H1 (cell line): ENCODE results near the gene DHRS9. TPM values are rescaled to one million over a fixed set of nuclear protein-coding genes. Genes with fewer than 3 reads are reported as not detected.

Source experiments
- CHD1 ChIP-seq: IDR thresholded peaks from 2 replicates; pipeline ENCODE4 v1.6.1; 2012; ENCODE audit warnings: low read depth, low read length, improper control_type of control experiment
- SIN3A ChIP-seq, 2 experiments: IDR thresholded peaks in 1 of 2; conservative IDR thresholded peaks in 1 of 2; 2 replicates each; pipeline ENCODE4 v1.6.1; 2011 to 2012; ENCODE audit warnings: low read length in 2 of 2, improper control_type of control experiment in 1 of 2, low read depth in 1 of 2, mild to moderate bottlenecking in 1 of 2
- SP1 ChIP-seq: IDR thresholded peaks from 2 replicates; pipeline ENCODE4 v1.6.1; 2011; ENCODE audit warnings: low read depth, low read length
- polyA plus RNA-seq, 7 experiments: library from polyadenylated mRNA; depleted of rRNA in 3 of 7; stranded (reverse) in 5 of 7; unstranded in 2 of 7; fragments of >200 nt in 5 of 7; fragments of 200-250 nt in 2 of 7; gene quantifications; 1 replicate in 5 of 7; 2 replicates in 1 of 7; 4 replicates in 1 of 7; pipeline versions ENCODE4 v1.2.1 to v1.2.3, GENCODE V29; 2011 to 2013; ENCODE audit warnings: missing spikeins in 2 of 7, mixed read lengths in 2 of 7
- total RNA-seq: library from RNA; stranded (reverse); fragmentation: NEBNext Ultra II Directional; extraction: Animal tissue kit (Norgen Biotek cat#: 25700); gene quantifications from 2 replicates; pipeline ENCODE4 v1.2.1, GENCODE V29; 2021

DHRS9 gene
- total and polyA plus RNA-seq, 2 of the 8 experiments (the other 6 are each of a cell fraction or from before 2014, with no cell fraction given) = not detected

DNA sequence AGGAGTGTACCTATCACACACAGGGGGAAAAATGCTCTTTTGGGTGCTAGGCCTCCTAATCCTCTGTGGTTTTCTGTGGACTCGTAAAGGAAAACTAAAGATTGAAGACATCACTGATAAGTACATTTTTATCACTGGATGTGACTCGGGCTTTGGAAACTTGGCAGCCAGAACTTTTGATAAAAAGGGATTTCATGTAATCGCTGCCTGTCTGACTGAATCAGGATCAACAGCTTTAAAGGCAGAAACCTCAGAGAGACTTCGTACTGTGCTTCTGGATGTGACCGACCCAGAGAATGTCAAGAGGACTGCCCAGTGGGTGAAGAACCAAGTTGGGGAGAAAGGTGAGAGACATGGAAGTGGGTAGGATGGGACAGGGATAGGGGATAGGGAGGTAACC is 12.2 kb downstream of the DHRS9 start (continued):
- TF ChIP-seq CHD1 = no peak
- TF ChIP-seq SIN3A (conservative IDR thresholded peaks at IDR 0.05 in 1 of 2, IDR thresholded peaks at IDR 0.05 in 1 of 2; ENCODE audit: low read depth in 1 of 2, low read length in 2 of 2) = no peak
- no peak for TF ChIP-seq SP1
- TF ChIP-seq, all 59 proteins: peak for 0
